Measurements from ENCODE around the gene PTPN1.

PTPN1 gene

DNA sequence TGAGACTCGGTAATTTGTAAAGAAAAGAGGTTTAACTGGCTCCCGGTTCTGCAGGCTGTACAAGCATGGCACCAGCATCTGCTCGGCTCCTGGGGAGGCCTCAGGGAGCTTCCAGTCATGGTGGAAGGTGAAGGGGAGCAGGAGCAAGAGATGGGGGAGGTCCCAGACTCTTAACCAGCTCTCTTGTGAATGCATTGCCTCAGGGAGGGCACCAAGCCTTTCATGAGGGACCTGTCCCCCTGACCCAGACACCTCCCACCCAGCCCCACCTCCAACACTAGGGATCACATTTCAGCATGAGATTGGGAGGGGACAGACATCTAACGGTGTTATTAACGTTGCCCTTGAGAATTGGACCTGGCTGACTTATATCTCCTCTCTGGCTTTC is 68.6 kb downstream of the PTPN1 start:
- FAIRE-seq, result no peak

GRCh38 chr20:50579511-50579910 is 69.3 kb downstream of the PTPN1 start:
- FAIRE-seq, result no peak

- FAIRE-seq, result no peak
Measured at GRCh38 chr20:50580016-50580747, 70.0 kb downstream of the PTPN1 start.

DNA sequence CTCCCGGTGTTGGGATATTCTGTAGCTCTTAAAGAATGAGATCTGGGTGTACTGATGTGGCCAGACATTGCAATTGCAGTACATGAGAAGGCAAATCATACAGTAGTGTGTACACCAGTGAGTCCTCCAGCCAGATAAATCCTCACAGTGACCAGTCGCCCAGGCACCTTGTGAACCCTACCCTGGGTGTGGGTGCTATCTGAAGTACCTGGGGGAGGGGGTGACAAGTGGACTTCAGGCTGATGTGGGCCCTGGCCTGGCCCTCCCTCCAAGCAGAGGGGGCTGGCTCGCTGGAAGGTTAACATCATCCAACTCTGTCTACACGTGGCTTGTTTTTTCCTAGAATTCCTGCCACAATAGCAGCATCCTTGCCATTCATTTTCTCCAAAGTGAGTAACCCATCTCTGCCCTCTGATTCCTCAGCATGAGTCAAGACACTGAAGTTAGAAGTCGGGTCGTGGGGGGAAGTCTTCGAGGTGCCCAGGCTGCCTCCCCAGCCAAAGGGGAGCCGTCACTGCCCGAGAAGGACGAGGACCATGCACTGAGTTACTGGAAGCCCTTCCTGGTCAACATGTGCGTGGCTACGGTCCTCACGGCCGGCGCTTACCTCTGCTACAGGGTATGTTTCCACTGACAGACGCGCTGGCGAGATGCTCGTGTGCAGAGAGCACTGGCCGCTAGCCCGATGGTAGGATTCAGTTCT is 70.8 kb downstream of the PTPN1 start:
- FAIRE-seq, result no peak

GRCh38 chr20:50582092-50582491 is 71.9 kb downstream of the PTPN1 start:
- FAIRE-seq, result no peak

DNA sequence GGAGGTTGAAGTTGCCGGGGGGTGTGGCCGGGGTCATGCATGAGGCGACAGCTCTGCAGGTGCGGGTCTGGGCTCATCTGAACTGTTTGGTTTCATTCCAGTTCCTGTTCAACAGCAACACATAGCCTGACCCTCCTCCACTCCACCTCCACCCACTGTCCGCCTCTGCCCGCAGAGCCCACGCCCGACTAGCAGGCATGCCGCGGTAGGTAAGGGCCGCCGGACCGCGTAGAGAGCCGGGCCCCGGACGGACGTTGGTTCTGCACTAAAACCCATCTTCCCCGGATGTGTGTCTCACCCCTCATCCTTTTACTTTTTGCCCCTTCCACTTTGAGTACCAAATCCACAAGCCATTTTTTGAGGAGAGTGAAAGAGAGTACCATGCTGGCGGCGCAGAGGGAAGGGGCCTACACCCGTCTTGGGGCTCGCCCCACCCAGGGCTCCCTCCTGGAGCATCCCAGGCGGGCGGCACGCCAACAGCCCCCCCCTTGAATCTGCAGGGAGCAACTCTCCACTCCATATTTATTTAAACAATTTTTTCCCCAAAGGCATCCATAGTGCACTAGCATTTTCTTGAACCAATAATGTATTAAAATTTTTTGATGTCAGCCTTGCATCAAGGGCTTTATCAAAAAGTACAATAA is 72.5 kb downstream of the PTPN1 start:
- no peak for FAIRE-seq

GRCh38 chr20:50583442-50584150 is 73.4 kb downstream of the PTPN1 start:
- FAIRE-seq, result no peak

DNA sequence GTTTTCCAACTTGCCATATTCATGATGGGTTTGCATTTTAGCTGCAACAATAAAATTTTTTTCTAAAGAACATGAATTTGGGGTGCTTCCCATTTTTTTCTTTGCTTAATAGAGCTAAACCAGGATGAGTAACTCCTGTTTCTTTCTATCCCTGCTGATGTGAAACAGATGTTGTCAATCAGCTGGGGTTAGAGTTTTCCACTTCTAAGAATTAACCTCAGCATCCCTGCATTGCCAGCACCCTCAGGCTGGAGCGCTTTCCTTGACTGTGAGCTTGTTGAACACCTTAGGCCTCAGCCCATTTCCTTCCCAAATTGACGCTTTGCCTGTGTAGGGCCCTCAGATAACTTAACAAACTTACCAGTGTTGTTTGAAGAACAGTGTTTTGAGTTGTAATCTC is 74.5 kb downstream of the PTPN1 start:
- FAIRE-seq, result no peak

- FAIRE-seq, result no peak
Measured at GRCh38 chr20:50585214-50585613, 75.0 kb downstream of the PTPN1 start.

DNA sequence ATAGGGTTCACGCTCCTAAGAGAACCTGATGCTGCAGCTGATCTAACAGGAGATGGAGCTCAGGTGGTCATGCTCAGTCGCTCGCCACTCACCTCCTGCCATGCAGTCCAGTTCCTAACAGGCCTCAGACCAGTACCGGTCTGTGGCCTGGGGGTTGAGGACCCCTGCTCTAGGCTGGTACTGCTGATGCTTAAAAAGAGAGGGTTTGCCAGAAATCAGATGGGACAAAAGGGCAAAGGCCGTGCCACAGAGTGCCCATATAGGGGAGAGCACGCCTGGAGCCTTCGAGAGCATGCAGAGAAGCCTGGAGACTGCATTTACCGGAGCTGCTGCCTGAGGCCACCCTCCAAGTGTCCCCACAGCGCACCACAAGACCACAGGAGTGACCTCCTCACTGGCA is 75.5 kb downstream of the PTPN1 start:
- no peak for FAIRE-seq

GRCh38 chr20:50586531-50587232 is 76.5 kb downstream of the PTPN1 start:
- no peak for FAIRE-seq

DNA sequence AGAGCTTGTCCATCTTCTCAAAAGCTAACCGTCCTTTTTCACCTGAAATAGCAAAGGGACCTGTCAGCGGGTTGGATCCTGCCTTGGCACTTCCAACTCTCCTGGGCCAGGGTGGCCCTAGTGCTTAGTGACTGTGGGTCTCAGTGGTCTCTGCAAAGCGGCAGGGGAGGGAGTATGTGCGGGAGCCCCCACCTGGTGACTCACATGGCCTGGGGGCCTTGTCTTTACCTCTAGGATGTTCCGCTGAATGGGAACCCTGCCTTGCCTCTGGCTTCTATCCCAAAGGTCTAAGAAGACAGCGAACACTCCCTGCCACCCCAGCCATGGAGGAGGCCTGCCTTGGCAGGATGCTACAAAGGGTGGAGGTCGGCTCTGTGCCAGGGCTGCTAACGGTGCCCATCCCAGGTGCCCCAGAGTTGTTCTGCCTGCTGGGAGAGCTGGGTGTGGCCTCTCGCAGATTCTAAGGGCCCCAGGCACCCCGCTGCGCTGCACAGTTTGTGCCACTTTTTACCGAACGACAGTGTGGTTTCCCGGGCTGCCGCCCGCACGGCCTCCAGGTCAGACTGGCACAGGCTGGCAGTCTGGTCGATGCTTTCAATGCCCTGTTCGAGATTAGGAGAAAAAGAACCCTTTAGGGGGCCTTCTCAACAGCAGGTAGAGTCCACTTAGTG is 77.2 kb downstream of the PTPN1 start:
- FAIRE-seq, result no peak

DNA sequence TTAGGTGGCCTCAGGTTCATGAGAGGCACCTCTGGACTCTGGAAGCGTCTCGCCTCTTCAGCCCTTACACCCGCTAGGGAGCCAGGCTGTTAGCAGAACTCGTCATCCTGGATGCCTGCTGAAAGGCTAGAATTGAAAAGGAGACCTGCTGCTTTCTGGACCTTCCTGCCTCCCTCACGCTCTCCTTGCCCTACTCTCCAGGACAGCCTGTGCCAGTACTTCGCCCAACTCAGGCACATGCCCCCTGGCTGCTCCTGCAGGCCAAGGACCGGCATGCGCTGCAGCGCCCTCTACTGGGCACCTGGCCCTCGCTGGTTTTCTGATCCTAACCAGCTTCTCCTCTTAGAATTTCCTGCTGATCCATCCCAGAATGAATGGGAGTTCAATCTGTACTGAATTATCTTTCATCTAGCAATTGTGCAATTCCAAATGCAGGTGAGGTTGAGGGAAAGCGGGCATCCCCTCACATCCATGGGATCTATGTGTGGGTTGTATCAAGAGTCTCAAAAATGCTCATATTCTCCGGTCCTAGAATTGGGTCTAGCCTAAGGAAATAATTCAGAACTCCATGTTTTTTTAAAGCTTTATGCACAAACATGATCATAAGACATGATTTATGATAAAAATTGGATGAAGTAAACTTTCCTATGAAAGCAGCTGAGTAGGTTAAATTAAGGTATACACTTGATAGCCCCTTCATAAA is 78.0 kb downstream of the PTPN1 start:
- FAIRE-seq, result no peak

DNA sequence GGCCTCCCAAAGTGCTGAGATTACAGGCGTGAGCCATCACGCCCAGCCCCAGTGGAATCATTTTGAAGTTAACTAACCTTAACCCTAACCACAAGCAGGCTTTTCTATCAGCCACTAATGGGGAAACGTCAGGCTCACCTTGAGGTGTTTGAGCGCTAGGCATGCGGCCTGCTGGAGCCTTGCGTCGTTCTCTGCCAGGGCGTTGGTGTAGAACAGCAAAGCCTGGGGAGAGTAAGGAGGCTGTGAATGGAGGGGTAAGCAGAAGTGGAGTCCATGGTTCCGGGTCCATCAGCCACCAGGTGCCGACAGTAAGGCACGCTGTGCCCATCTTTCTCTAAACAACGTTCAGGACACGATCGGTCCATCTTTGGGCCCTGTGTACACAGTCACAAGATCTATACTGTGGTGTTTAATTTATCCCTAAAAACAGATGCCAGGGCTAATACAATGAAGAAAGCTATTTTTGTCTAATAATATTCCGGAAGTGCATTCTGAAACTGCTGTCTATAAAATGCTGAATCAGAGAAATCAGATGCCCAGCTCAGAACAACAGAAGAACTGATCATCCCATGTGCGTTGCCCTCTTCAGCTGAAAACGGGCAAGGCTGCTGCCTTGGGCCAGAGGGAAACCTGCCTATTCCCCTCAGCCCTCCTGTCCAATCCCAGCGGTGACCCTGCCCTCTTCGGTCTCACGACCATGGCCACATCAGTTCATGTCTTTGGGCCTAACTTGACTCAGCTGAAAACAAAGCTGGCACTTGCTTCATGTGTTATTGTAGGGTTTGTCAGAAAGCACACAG is 79.6 kb downstream of the PTPN1 start:
- FAIRE-seq, result no peak

GRCh38 chr20:50590348-50590664 is 80.1 kb downstream of the PTPN1 start:
- FAIRE-seq, result no peak

DNA sequence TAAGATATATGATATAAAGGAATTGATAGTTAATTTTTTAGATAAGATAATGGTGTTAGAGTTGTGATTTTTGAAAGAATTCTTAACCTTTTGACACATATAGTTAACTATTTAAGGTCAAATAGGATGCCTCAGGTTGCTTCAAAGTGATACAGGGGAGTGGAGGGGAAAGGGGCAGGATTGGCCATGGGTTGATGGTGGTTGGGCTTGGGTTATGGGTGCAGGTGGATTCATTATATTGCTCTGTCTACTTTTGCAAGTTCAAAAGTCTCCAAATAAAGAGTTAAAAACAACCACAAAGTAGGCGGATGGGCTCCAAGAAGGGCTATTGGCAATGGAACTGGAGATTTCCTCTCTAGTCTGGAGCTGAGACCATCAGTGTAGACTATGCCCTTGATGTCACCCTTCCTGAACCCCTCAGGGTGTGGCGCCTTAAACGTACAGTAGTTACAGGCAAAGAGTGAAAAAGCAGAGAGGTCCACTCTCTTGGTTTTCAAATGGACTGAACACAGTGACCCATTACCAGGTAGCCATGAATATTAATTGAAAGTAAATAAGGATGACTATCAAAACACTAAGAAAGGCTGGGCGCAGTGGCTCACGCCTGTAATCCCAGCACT is 81.2 kb downstream of the PTPN1 start:
- no peak for FAIRE-seq

DNA sequence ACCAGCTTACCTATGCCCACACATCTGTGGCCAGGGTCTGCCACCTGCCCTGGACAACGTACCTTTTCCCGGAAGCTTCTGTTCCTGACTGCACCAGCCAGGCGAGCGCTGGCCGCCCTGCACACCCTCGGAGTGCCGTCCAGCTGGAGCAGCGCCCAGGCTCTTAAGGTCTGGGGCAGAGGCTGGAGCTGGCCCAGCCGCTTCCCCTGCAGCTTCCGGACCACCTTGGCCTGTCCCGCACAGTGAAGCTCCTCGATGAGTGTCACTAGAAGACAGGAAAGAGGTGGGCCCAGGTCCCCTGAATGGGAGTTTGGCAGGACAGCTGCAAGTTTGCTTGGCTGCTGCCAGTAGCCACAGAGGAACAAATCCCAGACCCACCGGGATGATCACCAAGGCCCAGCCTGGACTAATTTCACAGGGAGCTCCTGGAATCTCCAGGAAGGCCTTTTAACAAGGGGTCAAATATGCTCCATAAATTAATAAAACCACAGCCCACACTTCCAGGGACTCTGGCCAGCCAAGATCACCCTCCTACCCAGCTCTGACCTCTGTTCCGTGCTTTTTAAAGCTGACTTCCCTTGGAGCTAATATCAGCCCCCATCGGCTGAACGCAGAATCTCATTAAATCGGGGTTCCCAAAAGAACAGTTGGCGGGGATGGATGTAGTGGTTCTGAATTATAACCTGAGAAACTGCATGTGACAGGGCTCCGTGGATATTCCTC is 82.3 kb downstream of the PTPN1 start:
- FAIRE-seq, result no peak

- FAIRE-seq, result no peak
Measured at GRCh38 chr20:50593005-50593335, 82.8 kb downstream of the PTPN1 start.

DNA sequence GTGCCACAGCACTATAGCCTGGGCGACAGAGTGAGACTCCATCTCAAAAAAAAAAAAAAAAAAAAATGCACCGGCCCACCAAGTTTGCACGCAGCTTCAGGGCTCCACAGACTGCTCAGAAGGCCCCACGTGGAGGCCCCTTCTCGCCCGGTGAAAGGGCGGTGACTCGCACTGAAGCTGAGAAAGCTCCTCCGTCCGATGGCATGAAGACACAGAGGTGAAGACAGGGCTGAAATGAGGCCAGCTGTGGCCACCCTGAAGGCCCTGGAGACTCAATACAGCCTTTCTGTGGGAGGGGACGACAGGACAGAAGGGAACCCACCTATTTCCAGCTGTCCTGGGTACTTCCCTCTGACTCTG is 84.0 kb downstream of the PTPN1 start:
- FAIRE-seq, result no peak
